BLaER1 (cell line): ENCODE measurements around the gene DDX51.
"Not testable (repeated sequence)": the region's sequence is repeated elsewhere in the genome, so short reads cannot be mapped to it uniquely, and the experiment has no call there.

ENCODE experiments used
- H3K27ac ChIP-seq: shearing (Covaris generic); formaldehyde crosslinking; 2 replicates; pipeline ENCODE4 v1.8.1; 2022
- H3K27me3 ChIP-seq: shearing (Covaris generic); formaldehyde crosslinking; 2 replicates; pipeline ENCODE4 v1.8.1; 2022
- H3K36me3 ChIP-seq: shearing (Covaris generic); formaldehyde crosslinking; 2 replicates; pipeline ENCODE4 v1.8.1; 2022
- H3K4me1 ChIP-seq: shearing (Covaris generic); formaldehyde crosslinking; 2 replicates; pipeline ENCODE4 v1.8.1; 2022
- H3K4me2 ChIP-seq: shearing (Covaris generic); formaldehyde crosslinking; 2 replicates; pipeline ENCODE4 v1.8.1; 2022
- H3K4me3 ChIP-seq: shearing (Covaris generic); formaldehyde crosslinking; 2 replicates; pipeline ENCODE4 v1.8.1; 2022
- H3K9ac ChIP-seq: shearing (Covaris generic); formaldehyde crosslinking; 2 replicates; pipeline ENCODE4 v1.8.1; 2022
- H3K9me3 ChIP-seq: shearing (Covaris generic); formaldehyde crosslinking; 2 replicates; pipeline ENCODE4 v1.8.1; 2022
- H4K20me1 ChIP-seq: shearing (Covaris generic); formaldehyde crosslinking; 2 replicates; pipeline ENCODE4 v1.8.1; 2022
- Cebpa-rat ChIP-seq: shearing (Covaris generic); IDR thresholded peaks from 2 replicates; pipeline ENCODE4 v1.8.1; 2022

DDX51 gene

DNA sequence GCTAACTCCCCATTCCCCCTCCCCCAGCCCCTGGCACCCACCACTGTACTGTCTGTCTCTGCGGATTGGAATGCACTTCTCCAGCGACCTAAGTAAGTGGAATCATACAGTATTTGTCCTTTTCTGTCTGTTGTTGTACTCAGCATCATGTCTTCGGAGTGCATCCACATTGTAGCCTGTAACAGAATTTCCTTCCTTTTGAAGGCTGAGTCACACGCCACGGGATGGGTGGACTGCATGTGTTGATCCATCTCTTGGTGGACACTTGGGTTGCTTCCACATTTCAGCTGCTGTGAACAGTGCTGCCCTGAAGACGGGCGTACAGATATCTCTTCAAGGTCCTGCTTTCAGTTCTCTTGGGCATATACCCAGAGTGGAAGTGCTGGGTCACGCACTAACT lies 34.4 kb downstream of the DDX51 start:
- H4K20me1 ChIP-seq = 0 out of 2 replicates have a peak, but pooled peaks cover 6% of the 10 kb centered on the region
- no peak for TF ChIP-seq Cebpa-rat
- H3K36me3 ChIP-seq = peaks cover 49% of the 10 kb centered on the region
- H3K4me2 ChIP-seq = no peak overlapping the region
- H3K4me3 ChIP-seq = no peak overlapping the region
- H3K9ac ChIP-seq = no peak overlapping the region
- peaks cover 75% of the 10 kb centered on the region for H3K4me1 ChIP-seq
- no peaks in the 10 kb centered on the region for H3K9me3 ChIP-seq
- H3K27ac ChIP-seq = no peak overlapping the region
- no peaks in the 10 kb centered on the region for H3K27me3 ChIP-seq

DNA sequence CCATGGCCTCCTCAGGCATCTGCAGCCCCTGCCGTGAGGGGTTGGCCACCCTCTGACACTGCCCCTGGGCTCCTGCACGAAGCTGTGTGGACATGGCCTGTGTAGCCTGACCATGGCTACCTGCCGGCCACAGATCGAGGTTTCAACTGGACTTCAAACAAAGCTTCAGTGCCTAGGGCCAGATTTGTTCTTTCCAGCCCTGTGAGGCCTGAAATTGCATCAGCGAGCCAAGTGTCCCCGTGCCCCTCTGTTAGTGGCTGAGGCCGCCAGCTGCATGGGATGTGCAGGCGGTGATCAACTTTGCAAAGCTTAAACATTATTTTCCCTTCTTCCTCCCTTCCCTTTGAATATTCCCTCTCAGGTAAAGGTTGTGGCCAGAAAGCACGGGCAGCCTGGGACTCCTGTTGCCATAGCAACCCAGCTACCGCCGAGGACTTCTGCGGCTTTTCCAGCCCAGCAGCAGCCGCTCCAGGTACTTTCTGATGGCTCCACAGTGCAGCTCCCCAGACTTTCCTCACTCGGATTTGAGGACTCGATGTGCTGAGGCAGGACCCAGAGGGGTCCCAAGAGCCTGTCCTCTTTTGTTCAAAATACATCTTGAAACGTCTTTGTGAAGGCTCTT lies 35.8 kb downstream of the DDX51 start:
- H3K4me3 ChIP-seq = no peak overlapping the region
- H3K4me1 ChIP-seq = peaks cover 60% of the 10 kb centered on the region
- peak overlapping the region; percentile 40; the same call in 1 of the 2 replicates for H3K9ac ChIP-seq
- H3K9me3 ChIP-seq = no peaks in the 10 kb centered on the region
- no peak for TF ChIP-seq Cebpa-rat
- H3K4me2 ChIP-seq = peak overlapping the region; percentile 37
- peak overlapping the region; percentile 35; the same call in 1 of the 2 replicates for H3K27ac ChIP-seq
- 0 out of 2 replicates have a peak, but pooled peaks cover 6% of the 10 kb centered on the region for H4K20me1 ChIP-seq
- no peaks in the 10 kb centered on the region for H3K27me3 ChIP-seq
- peaks cover 52% of the 10 kb centered on the region for H3K36me3 ChIP-seq

DNA sequence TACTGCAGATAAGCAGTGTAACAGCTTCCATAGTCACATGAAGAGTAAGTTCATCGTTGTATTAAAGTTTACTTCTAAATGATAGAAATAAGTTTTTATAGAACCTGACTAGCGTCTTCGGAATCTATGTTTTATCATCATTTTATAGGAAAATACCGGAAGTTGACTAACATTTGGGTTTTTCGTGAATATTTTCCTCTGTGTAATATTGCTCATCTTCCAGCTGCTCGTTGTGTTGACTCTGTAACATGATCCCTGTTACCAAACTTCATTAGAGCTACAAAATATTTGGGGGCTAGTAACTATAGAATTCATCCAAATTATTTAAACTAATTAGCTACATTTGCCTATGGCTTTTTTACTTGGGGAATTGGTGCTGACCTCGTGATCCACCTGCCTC lies 37.2 kb downstream of the DDX51 start:
- TF ChIP-seq Cebpa-rat = no peak
- Histone ChIP-seq H4K20me1 (0 out of 2 replicates have a peak, but pooled peaks cover 6% of the 10 kb centered on the region), H3K27ac (no peak overlapping the region), H3K36me3 (peaks cover 62% of the 10 kb centered on the region), H3K4me3 (no peak overlapping the region), H3K27me3 (no peaks in the 10 kb centered on the region), H3K4me1 (peaks cover 46% of the 10 kb centered on the region), H3K9ac (no peak overlapping the region), H3K4me2 (peak overlapping the region; percentile 37; the same call in 1 of the 2 replicates), H3K9me3 (no peaks in the 10 kb centered on the region)

DNA sequence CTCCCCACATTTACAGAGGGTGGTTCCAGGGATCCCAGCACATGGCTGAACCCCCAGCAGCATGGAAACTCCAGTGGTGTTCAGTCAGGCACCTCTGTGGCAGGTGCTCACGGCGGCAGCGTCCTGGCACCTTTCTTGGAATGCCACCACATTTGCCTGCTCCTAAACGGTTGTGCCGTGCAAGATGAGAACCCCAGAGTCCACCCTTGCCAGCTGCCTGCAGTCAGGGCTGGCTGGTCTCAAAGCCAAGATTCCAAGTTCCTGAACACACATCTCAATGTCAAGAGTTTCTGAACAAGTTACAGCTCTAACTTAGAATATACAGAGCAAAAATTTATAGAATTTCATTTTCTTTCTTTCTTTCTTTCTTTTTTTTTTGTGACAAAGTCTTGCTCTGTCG lies 38.7 kb downstream of the DDX51 start:
- Histone ChIP-seq H3K9me3 (no peaks in the 10 kb centered on the region), H3K27ac (no peak overlapping the region), H3K36me3 (peaks cover 67% of the 10 kb centered on the region), H3K4me3 (no peak overlapping the region), H4K20me1 (peaks cover 10% of the 10 kb centered on the region), H3K9ac (no peak overlapping the region), H3K27me3 (no peaks in the 10 kb centered on the region), H3K4me2 (no peak overlapping the region), H3K4me1 (peaks cover 32% of the 10 kb centered on the region)
- no peak for TF ChIP-seq Cebpa-rat

DNA sequence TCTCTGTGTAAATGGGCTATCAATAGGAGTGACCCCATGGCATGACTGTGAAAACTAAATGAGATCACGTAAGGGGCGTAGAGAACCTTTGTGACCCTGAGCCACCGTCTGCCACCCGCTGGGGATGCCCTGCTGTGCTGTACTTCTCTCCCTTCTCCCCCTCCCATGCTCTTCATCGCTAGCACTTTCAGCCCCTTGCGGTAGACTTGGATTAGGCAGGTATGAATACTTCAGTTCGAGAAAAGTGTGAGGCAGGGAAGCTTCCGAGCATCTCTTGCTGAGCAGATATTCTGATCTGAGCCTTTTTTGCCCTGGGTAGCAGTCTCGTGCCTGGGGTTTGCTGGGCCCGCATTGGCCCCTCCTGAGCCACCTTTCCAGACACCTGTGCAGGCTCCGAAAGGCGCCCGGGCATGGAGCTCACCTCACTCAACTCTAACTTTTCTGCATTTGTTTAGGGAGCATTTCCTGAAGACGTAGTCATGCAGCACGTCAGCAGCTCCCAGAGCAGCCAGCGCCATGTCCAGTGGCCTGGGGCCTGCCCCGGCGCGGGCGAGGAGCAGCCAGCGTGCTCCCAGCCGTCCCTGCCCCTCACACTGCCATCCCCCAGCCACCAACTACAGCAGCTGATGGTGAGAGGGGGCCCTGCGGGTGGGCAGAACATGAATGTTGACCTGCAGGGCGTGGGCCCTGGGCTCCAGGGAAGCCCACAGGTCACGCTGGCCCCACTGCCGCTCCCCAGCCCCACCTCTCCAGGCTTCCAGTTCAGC lies 40.4 kb downstream of the DDX51 start:
- Histone ChIP-seq H3K36me3 (peaks cover 76% of the 10 kb centered on the region), H3K4me2 (no peak overlapping the region), H3K27me3 (no peaks in the 10 kb centered on the region), H3K4me3 (no peak overlapping the region), H4K20me1 (peaks cover 16% of the 10 kb centered on the region), H3K4me1 (peaks cover 26% of the 10 kb centered on the region), H3K27ac (no peak overlapping the region), H3K9me3 (no peaks in the 10 kb centered on the region), H3K9ac (no peak overlapping the region)
- no peak for TF ChIP-seq Cebpa-rat

DNA sequence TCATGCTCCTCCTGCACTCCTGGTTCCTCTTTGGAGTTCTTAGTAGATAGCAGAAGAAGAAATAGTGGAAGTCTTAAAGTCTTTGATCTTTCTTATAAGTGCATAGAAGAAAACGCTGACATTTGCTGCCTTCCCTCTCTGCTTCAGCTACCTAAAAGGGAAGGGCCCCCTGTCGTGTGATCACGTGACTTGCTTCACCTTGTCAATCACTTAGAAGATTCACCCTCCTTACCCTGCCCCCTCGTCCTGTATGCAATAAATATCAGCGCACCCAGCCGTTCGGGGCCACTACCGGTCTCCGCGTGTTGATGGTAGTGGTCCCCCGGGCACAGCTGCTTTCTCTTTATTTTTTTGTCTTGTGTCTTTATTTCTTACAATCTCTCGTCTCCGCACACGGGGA lies 41.0 kb downstream of the DDX51 start:
- Histone ChIP-seq H3K4me1 (peaks cover 19% of the 10 kb centered on the region), H3K36me3 (peaks cover 76% of the 10 kb centered on the region), H4K20me1 (peaks cover 16% of the 10 kb centered on the region)
- not testable (repeated sequence) for H3K27ac ChIP-seq, H3K9ac ChIP-seq, H3K4me3 ChIP-seq, H3K9me3 ChIP-seq, H3K27me3 ChIP-seq, H3K4me2 ChIP-seq

GRCh38 chr12:132102297-132102696 lies 41.8 kb downstream of the DDX51 start:
- Histone ChIP-seq H3K27ac (no peak overlapping the region), H3K4me1 (peaks cover 12% of the 10 kb centered on the region), H3K27me3 (no peaks in the 10 kb centered on the region), H3K9ac (no peak overlapping the region), H3K36me3 (peaks cover 77% of the 10 kb centered on the region), H3K4me3 (no peak overlapping the region), H3K4me2 (no peak overlapping the region), H3K9me3 (no peaks in the 10 kb centered on the region), H4K20me1 (peaks cover 22% of the 10 kb centered on the region)
- no peak for TF ChIP-seq Cebpa-rat

DNA sequence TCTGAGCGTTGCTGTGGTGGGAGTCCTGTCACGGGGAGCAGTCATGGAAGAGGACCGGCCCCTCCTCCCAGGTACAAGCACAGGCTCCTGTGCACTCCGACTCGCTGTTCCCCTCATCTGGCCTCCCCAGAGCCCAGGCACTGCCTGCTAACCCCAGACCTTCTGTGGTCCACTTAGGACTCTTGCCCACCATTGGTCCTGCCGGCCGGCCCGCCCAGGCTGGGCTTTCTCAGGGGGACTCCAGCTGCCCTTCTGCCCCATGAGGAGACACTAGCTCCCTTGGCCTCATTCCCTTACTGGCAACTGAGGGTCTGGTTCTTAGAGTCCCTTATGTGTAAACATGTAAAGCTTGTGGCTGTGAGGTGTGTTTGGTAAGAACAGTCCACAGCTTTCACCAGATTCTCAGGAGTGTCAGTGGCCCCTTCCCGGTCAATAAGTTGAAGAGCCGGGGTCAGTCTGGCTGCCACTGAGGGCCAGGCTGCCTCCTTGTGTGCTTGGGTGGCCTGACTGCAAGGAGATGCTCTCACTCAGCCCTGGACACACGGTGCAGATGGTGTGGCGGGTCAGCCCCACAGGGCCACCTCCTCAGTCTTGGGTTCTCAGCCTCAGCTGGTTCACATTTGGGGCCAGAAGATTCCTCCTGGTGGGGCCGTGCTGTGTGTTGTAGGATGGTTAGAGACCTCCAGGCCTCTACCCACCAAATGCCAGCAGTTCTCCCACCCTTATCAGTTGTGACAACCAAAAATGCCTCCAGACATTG lies 43.6 kb downstream of the DDX51 start:
- H3K9me3 ChIP-seq = peaks cover 7% of the 10 kb centered on the region
- TF ChIP-seq Cebpa-rat = no peak
- no peaks in the 10 kb centered on the region for H3K27me3 ChIP-seq
- peaks cover 78% of the 10 kb centered on the region for H3K36me3 ChIP-seq
- peaks cover 36% of the 10 kb centered on the region for H4K20me1 ChIP-seq
- H3K27ac ChIP-seq = peak overlapping the region; percentile 18; the same call in 1 of the 2 replicates
- no peak overlapping the region for H3K4me2 ChIP-seq
- peaks cover 7% of the 10 kb centered on the region; the same call in 1 of the 2 replicates for H3K4me1 ChIP-seq
- no peak overlapping the region for H3K4me3 ChIP-seq
- no peak overlapping the region for H3K9ac ChIP-seq

DNA sequence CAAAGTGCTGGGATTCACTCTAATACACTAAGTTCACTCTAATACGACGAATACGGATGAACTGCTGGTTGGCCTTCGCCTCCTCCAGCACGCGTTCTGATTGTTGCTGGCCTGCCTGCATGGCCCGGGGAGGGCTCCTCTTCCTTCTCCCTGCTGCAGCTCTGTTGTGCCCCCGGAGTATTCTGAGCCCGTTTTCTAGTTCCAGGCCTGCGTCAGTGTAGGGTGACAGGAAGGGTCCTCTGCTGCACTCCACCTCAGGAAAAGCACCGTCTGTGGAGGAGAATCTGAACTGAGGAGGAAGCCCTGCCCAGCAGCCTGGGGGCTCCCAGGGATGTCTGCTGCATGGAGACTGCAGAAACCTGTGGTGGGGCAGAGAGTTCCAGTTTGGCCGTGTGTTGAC lies 44.4 kb downstream of the DDX51 start:
- Histone ChIP-seq H4K20me1 (peaks cover 36% of the 10 kb centered on the region), H3K27me3 (no peaks in the 10 kb centered on the region), H3K36me3 (peaks cover 74% of the 10 kb centered on the region), H3K9me3 (peaks cover 8% of the 10 kb centered on the region), H3K4me3 (no peak overlapping the region), H3K27ac (no peak overlapping the region), H3K4me2 (no peak overlapping the region), H3K4me1 (peaks cover 10% of the 10 kb centered on the region; the same call in 1 of the 2 replicates), H3K9ac (no peak overlapping the region)
- no peak for TF ChIP-seq Cebpa-rat
